Astrocyte (in vitro differentiated cells and primary cell): ENCODE results near the gene RDH5.

Source experiments
- EZH2 ChIP-seq: IDR thresholded peaks from 2 replicates; pipeline ENCODE4 v1.6.1; 2012; ENCODE audit warnings: mild to moderate bottlenecking, low read length, inconsistent platforms; ENCODE audit not compliant: insufficient read depth
- TF ChIP-seq, protein P1 (sequence below): IDR thresholded peaks from 2 replicates; pipeline ENCODE4 v1.5.1; 2011; ENCODE audit warnings: low read depth, mild to moderate bottlenecking, inconsistent platforms, low read length, moderate library complexity; ENCODE audit not compliant: insufficient read depth

DNA sequence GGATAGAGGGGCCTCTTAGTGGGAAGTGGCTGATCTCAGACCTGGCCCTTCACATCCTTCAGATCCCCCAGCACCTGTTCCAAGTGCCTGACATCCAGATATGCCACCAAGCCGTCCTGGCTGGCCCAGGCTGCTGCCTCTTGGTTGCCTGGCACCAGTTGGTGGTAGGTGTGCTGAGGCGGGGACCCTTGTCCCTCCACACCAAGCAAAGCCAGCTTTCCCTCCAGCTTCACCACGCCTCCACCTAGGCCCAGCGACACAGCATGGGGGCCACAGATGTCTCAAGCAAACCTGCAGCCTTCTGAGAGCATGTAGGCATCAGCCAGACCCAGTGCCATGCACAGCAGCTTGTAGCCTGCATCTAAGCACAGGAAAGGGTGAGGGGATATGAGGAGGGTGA lies 12.1 kb downstream of the RDH5 start:
- TF ChIP-seq, protein P1, sequence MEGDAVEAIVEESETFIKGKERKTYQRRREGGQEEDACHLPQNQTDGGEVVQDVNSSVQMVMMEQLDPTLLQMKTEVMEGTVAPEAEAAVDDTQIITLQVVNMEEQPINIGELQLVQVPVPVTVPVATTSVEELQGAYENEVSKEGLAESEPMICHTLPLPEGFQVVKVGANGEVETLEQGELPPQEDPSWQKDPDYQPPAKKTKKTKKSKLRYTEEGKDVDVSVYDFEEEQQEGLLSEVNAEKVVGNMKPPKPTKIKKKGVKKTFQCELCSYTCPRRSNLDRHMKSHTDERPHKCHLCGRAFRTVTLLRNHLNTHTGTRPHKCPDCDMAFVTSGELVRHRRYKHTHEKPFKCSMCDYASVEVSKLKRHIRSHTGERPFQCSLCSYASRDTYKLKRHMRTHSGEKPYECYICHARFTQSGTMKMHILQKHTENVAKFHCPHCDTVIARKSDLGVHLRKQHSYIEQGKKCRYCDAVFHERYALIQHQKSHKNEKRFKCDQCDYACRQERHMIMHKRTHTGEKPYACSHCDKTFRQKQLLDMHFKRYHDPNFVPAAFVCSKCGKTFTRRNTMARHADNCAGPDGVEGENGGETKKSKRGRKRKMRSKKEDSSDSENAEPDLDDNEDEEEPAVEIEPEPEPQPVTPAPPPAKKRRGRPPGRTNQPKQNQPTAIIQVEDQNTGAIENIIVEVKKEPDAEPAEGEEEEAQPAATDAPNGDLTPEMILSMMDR: no peak
- TF ChIP-seq EZH2: no peak
